ENCODE data around the gene FAM83G.

- no peak for TF ChIP-seq CTCF (IDR thresholded peaks at IDR 0.05; ENCODE audit: insufficient read depth, low read depth, low read length)
- TF ChIP-seq EZH2 (IDR thresholded peaks at IDR 0.05; ENCODE audit: insufficient read depth, low read length) = no peak
These were observed 8.1 kb downstream of the FAM83G start for GRCh38 chr17:18996458-18996857.

Data from astrocyte (in vitro differentiated cells and primary cell).